Mammary epithelial cell (primary cell): ENCODE results near the gene TCL1A.

Experiments
- EZH2 ChIP-seq: IDR thresholded peaks from 2 replicates; pipeline ENCODE4 v1.6.1; 2012; ENCODE audit warnings: low read length, inconsistent platforms, borderline replicate concordance
- TF ChIP-seq, protein P1 (sequence below), 2 donors: IDR thresholded peaks in 1 of 2; conservative IDR thresholded peaks in 1 of 2; 2 replicates each; pipeline ENCODE4 v1.5.1; 2011 to 2012; ENCODE audit warnings: inconsistent platforms in 2 of 2, low read length in 2 of 2, mild to moderate bottlenecking in 2 of 2, control low read depth in 1 of 2, low read depth in 1 of 2; ENCODE audit not compliant: insufficient read depth in 1 of 2; ENCODE audit errors: extremely low read depth in 1 of 2

- TF ChIP-seq, protein P1, sequence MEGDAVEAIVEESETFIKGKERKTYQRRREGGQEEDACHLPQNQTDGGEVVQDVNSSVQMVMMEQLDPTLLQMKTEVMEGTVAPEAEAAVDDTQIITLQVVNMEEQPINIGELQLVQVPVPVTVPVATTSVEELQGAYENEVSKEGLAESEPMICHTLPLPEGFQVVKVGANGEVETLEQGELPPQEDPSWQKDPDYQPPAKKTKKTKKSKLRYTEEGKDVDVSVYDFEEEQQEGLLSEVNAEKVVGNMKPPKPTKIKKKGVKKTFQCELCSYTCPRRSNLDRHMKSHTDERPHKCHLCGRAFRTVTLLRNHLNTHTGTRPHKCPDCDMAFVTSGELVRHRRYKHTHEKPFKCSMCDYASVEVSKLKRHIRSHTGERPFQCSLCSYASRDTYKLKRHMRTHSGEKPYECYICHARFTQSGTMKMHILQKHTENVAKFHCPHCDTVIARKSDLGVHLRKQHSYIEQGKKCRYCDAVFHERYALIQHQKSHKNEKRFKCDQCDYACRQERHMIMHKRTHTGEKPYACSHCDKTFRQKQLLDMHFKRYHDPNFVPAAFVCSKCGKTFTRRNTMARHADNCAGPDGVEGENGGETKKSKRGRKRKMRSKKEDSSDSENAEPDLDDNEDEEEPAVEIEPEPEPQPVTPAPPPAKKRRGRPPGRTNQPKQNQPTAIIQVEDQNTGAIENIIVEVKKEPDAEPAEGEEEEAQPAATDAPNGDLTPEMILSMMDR (conservative IDR thresholded peaks at IDR 0.05 in 1 of 2, IDR thresholded peaks at IDR 0.05 in 1 of 2; ENCODE audit: extremely low read depth in 1 of 2, insufficient read depth in 1 of 2, low read depth in 1 of 2, low read length in 2 of 2), result no peak
- TF ChIP-seq EZH2, result no peak
Observed at GRCh38 chr14:95705518-95705917, 8.4 kb downstream of the TCL1A start.
